Cardiac fibroblast (primary cell): Measurements from ENCODE around the gene RSRC1.

ENCODE experiments used
- DNase-seq, 2 donors: peaks; one replicate each; pipeline versions ENCODE4 v3.0.0 to v3.0.0-alpha.2; 2010; ENCODE audit warnings: low read depth in 2 of 2
- H3K4me3 ChIP-seq, 2 donors: replicated peaks in 1 of 2; 1 replicate in 1 of 2; 2 replicates in 1 of 2; pipeline ENCODE4 v1.5.1; 2011; ENCODE audit warnings: low read depth in 2 of 2, low read length in 2 of 2, mild to moderate bottlenecking in 2 of 2, moderate library complexity in 1 of 2
- CTCF ChIP-seq: IDR thresholded peaks from one replicate; pipeline ENCODE4 v1.5.1; 2011; ENCODE audit warnings: low read depth, mild to moderate bottlenecking, low read length, inconsistent platforms

Gene RSRC1

GRCh38 chr3:158560979-158561378 lies 451.1 kb downstream of the RSRC1 start:
- DNase-seq: no peak
- H3K4me3 ChIP-seq: no peak overlapping the region
- no peak for TF ChIP-seq CTCF

GRCh38 chr3:158562674-158563073 lies 452.8 kb downstream of the RSRC1 start:
- no peak for TF ChIP-seq CTCF
- H3K4me3 ChIP-seq: no peak overlapping the region
- DNase-seq: no peak

GRCh38 chr3:158563076-158563475 lies 453.2 kb downstream of the RSRC1 start:
- TF ChIP-seq CTCF: no peak
- no peak overlapping the region for H3K4me3 ChIP-seq
- no peak for DNase-seq

DNA sequence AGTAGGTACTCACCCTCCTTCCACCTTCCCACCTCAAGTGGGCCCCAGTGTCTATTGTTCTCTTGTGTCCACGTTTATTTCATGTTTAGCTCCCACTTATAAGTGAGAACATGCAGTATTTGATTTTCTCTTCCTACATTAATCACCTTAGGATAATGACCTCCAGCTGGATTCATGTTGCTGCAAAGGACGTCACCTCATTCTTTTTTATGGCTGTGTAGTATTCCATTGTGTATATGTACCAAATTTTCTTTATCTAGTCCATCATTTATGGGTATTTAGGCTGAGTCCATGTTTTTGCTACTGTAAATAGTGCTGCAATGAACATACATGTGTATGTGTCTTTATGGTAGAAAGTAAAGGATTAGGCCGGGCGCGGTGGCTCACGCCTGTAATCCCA lies 455.2 kb downstream of the RSRC1 start:
- no peak for TF ChIP-seq CTCF
- H3K4me3 ChIP-seq: no peak overlapping the region
- DNase-seq: no peak

GRCh38 chr3:158568784-158569183 lies 458.9 kb downstream of the RSRC1 start:
- TF ChIP-seq CTCF: no peak
- no peak overlapping the region for H3K4me3 ChIP-seq
- DNase-seq: peak in 1 of 2 donors; percentile 5

DNA sequence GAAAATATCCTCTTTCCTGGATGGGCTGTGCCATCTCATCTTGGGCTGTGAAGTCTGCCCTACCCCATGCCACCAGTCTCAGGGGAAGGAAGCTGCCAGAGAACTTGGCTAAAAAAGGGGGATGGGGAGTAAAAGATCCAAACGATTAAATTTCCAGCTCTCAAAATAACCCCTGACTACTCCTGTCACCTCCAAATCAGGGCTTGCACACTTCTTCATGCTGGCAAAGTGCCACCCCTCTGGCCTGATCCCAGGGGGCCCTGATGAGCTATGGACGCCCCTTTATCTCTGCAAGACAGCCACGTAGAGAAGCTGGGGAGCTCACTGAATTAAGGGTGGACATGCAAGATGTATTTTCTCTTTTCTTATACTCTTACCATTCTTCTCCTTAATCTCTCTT lies 459.9 kb downstream of the RSRC1 start:
- no peak overlapping the region for H3K4me3 ChIP-seq
- no peak for TF ChIP-seq CTCF
- no peak for DNase-seq

DNA sequence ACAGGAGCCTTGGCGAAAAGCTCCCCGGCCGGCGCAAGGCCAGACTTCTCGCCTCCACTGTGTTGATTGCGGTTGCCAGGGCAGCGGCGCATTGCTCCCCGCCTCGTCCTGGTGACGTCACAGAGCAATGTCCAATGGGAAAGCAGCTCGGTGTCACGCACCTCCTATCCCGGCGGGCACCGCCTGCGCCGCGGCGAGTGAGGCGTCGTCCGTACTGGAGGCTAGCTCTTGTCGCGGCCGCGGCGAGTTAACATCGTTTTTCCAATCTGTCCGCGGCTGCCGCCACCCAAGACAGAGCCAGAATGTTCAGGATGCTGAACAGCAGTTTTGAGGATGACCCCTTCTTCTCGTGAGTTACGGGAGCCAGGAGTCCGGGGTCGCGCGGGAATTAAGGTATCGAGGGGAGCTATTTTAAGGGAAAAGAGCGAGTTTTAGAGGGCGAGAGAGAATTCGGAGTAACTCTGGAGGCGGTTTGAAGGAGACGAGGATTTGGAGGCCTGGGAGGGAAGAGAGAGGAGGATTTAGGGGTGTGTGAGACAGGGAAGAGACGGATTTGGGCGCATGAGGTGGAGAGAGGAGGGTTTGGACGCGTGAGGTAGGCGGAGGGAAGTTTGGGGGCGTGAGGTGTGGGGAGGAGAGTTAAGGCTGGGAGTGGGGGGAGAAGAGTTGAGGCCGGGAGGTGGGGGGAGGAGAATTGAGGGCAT lies 461.3 kb downstream of the RSRC1 start, which contains the start of gene MLF1:
MLF1 (plus strand) TSS at position 196 of the 704 bp plus-strand sequence; CDS start at position 303, 107 bp downstream.
- H3K4me3 ChIP-seq: peak within 1 kb of the TSS; percentile 54 to 63
- DNase-seq: peak; percentile 96 to 98
- no peak for TF ChIP-seq CTCF
